HEK293 (cell line): Measurements from ENCODE around the gene CHSY1.

ENCODE experiments used
- CTCF ChIA-PET: fragments of 350-600 bp; formaldehyde crosslinking; extraction: SDS; loops from one replicate; lab custom pipeline; 2021; ENCODE audit warnings: antibody characterized with exemption; lab: Yijun Ruan, JAX
- POLR2A ChIA-PET: fragments of 300-600 bp; formaldehyde crosslinking; extraction: SDS; loops from one replicate; lab custom pipeline; 2020; ENCODE audit warnings: antibody characterized with exemption, inconsistent platforms; lab: Yijun Ruan, JAX
- H3K27ac ChIP-seq: fragments of 200-500 bp; sonication (Bioruptor generic); 2 replicates; pipeline ENCODE4 v1.5.1; 2014; ENCODE audit warnings: low read depth, low read length, control low read depth, inconsistent platforms; ENCODE audit errors: extremely low read depth
- H3K36me3 ChIP-seq, 2 experiments: fragments of 200-500 bp in 1 of 2; sonication (Bioruptor generic) in 1 of 2; 1 replicate in 1 of 2; 2 replicates in 1 of 2; pipeline ENCODE4 v1.5.1; 2014 to 2017; ENCODE audit warnings: inconsistent platforms in 2 of 2, low read length in 2 of 2; ENCODE audit not compliant: control insufficient read depth in 2 of 2, insufficient read depth in 1 of 2
- H3K4me1 ChIP-seq: fragments of 200-500 bp; sonication (Bioruptor generic); 2 replicates; pipeline ENCODE4 v1.5.1; 2014; ENCODE audit warnings: mild to moderate bottlenecking, low read length, inconsistent platforms; ENCODE audit not compliant: control insufficient read depth, insufficient read depth
- H3K4me3 ChIP-seq: 2 replicates; pipeline ENCODE4 v1.5.1; 2011; ENCODE audit warnings: low read depth, mild to moderate bottlenecking, control low read depth, low read length, moderate library complexity
- H3K9me3 ChIP-seq: fragments of 200-500 bp; sonication (Bioruptor generic); 2 replicates; pipeline ENCODE4 v1.5.1; 2014; ENCODE audit warnings: low read depth, low read length, inconsistent platforms; ENCODE audit not compliant: control insufficient read depth, insufficient read depth
- FEZF1 ChIP-seq: fragments of 450-650 bp; formaldehyde crosslinking; IDR thresholded peaks from 2 replicates; pipeline ENCODE4 v1.5.1; 2016; ENCODE audit warnings: missing biosample characterization, missing genetic modification characterization
- IKZF3 ChIP-seq: fragments of 450-650 bp; IDR thresholded peaks from 2 replicates; pipeline ENCODE4 v1.5.0; 2018; ENCODE audit warnings: missing biosample characterization, mild to moderate bottlenecking, missing genetic modification characterization, moderate library complexity
- PRDM4 ChIP-seq: fragments of 450-650 bp; formaldehyde crosslinking; IDR thresholded peaks from 2 replicates; pipeline ENCODE4 v1.5.1; 2017; ENCODE audit warnings: missing biosample characterization, missing genetic modification characterization
- SP7 ChIP-seq: fragments of 450-650 bp; formaldehyde crosslinking; IDR thresholded peaks from 2 replicates; pipeline ENCODE4 v1.5.1; 2016; ENCODE audit warnings: missing biosample characterization, missing genetic modification characterization
- YY2 ChIP-seq: fragments of 450-650 bp; formaldehyde crosslinking; IDR thresholded peaks from 2 replicates; pipeline ENCODE4 v1.5.1; 2016; ENCODE audit warnings: missing biosample characterization, missing genetic modification characterization
- ZEB2 ChIP-seq: fragments of 450-650 bp; formaldehyde crosslinking; IDR thresholded peaks from 2 replicates; pipeline ENCODE4 v1.5.1; 2016; ENCODE audit warnings: missing biosample characterization, missing genetic modification characterization
- ZNF10 ChIP-seq: fragments of 450-650 bp; formaldehyde crosslinking; IDR thresholded peaks from 2 replicates; pipeline ENCODE4 v1.5.1; 2017; ENCODE audit warnings: missing biosample characterization, missing genetic modification characterization
- ZNF155 ChIP-seq: fragments of 450-650 bp; formaldehyde crosslinking; IDR thresholded peaks from 2 replicates; pipeline ENCODE4 v1.5.1; 2016; ENCODE audit warnings: missing biosample characterization, missing genetic modification characterization
- ZNF266 ChIP-seq: fragments of 450-650 bp; formaldehyde crosslinking; IDR thresholded peaks from 2 replicates; pipeline ENCODE4 v1.5.1; 2016; ENCODE audit warnings: missing biosample characterization, missing genetic modification characterization, low read depth
- ZNF302 ChIP-seq: fragments of 450-650 bp; formaldehyde crosslinking; IDR thresholded peaks from 2 replicates; pipeline ENCODE4 v1.5.1; 2016; ENCODE audit warnings: missing biosample characterization, missing genetic modification characterization, low read depth
- ZNF529 ChIP-seq: fragments of 450-650 bp; formaldehyde crosslinking; IDR thresholded peaks from 2 replicates; pipeline ENCODE4 v1.5.1; 2017; ENCODE audit warnings: missing genetic modification characterization, missing biosample characterization; ENCODE audit not compliant: insufficient replicate concordance
- ZNF558 ChIP-seq: fragments of 450-650 bp; formaldehyde crosslinking; IDR thresholded peaks from 2 replicates; pipeline ENCODE4 v1.5.1; 2016; ENCODE audit warnings: missing biosample characterization, missing genetic modification characterization
- ZNF701 ChIP-seq: fragments of 450-650 bp; formaldehyde crosslinking; IDR thresholded peaks from 2 replicates; pipeline ENCODE4 v1.5.1; 2016; ENCODE audit warnings: missing biosample characterization, missing genetic modification characterization
- ZNF707 ChIP-seq: fragments of 450-650 bp; formaldehyde crosslinking; IDR thresholded peaks from 2 replicates; pipeline ENCODE4 v1.5.1; 2016; ENCODE audit warnings: missing biosample characterization, missing genetic modification characterization
- ZNF777 ChIP-seq: fragments of 450-650 bp; formaldehyde crosslinking; IDR thresholded peaks from 2 replicates; pipeline ENCODE4 v1.5.1; 2017; ENCODE audit warnings: missing biosample characterization, missing genetic modification characterization, borderline replicate concordance
- TF ChIP-seq, protein P1 (sequence below): fragments of 450-650 bp; IDR thresholded peaks from 2 replicates; pipeline ENCODE4 v1.5.1; 2018; ENCODE audit warnings: missing biosample characterization, missing genetic modification characterization
- TF ChIP-seq, protein P2 (sequence below): fragments of 450-650 bp; formaldehyde crosslinking; IDR thresholded peaks from 2 replicates; pipeline ENCODE4 v1.5.1; 2016; ENCODE audit warnings: missing biosample characterization, missing genetic modification characterization
- TF ChIP-seq, protein P3 (sequence below): fragments of 450-650 bp; formaldehyde crosslinking; IDR thresholded peaks from 2 replicates; pipeline ENCODE4 v1.5.1; 2016; ENCODE audit warnings: missing biosample characterization, missing genetic modification characterization
- TF ChIP-seq, protein P4 (sequence below): fragments of 450-650 bp; formaldehyde crosslinking; IDR thresholded peaks from 2 replicates; pipeline ENCODE4 v1.5.1; 2017; ENCODE audit warnings: missing biosample characterization, missing genetic modification characterization

Gene CHSY1

GRCh38 chr15:101217446-101217845 lies 34.4 kb downstream of the CHSY1 start:
- no peak overlapping the region for H3K27ac ChIP-seq
- H3K4me3 ChIP-seq = no peak overlapping the region
- H3K4me1 ChIP-seq = peaks cover 17% of the 10 kb centered on the region
- ChIA-PET POLR2A (no interaction called here), CTCF (no interaction called here)
- H3K9me3 ChIP-seq = no peaks in the 10 kb centered on the region
- TF ChIP-seq IKZF3 (tag by site-specific recombination) (no peak), ZNF701 (tag by site-specific recombination) (no peak), ZNF155 (no peak), ZNF777 (tag by site-specific recombination) (no peak), ZNF266 (no peak), ZNF10 (no peak), PRDM4 (tag by site-specific recombination) (no peak), ZNF558 (tag by site-specific recombination) (no peak), YY2 (tag by site-specific recombination) (no peak), ZNF302 (tag by site-specific recombination) (no peak), ZNF707 (tag by site-specific recombination) (no peak), ZNF529 (tag by site-specific recombination) (no peak), SP7 (tag by site-specific recombination) (no peak), FEZF1 (tag by site-specific recombination) (no peak), ZEB2 (tag by site-specific recombination) (no peak)
- TF ChIP-seq, protein P1, sequence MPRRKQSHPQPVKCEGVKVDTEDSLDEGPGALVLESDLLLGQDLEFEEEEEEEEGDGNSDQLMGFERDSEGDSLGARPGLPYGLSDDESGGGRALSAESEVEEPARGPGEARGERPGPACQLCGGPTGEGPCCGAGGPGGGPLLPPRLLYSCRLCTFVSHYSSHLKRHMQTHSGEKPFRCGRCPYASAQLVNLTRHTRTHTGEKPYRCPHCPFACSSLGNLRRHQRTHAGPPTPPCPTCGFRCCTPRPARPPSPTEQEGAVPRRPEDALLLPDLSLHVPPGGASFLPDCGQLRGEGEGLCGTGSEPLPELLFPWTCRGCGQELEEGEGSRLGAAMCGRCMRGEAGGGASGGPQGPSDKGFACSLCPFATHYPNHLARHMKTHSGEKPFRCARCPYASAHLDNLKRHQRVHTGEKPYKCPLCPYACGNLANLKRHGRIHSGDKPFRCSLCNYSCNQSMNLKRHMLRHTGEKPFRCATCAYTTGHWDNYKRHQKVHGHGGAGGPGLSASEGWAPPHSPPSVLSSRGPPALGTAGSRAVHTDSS (tag by site-specific recombination) = no peak
- TF ChIP-seq, protein P2, sequence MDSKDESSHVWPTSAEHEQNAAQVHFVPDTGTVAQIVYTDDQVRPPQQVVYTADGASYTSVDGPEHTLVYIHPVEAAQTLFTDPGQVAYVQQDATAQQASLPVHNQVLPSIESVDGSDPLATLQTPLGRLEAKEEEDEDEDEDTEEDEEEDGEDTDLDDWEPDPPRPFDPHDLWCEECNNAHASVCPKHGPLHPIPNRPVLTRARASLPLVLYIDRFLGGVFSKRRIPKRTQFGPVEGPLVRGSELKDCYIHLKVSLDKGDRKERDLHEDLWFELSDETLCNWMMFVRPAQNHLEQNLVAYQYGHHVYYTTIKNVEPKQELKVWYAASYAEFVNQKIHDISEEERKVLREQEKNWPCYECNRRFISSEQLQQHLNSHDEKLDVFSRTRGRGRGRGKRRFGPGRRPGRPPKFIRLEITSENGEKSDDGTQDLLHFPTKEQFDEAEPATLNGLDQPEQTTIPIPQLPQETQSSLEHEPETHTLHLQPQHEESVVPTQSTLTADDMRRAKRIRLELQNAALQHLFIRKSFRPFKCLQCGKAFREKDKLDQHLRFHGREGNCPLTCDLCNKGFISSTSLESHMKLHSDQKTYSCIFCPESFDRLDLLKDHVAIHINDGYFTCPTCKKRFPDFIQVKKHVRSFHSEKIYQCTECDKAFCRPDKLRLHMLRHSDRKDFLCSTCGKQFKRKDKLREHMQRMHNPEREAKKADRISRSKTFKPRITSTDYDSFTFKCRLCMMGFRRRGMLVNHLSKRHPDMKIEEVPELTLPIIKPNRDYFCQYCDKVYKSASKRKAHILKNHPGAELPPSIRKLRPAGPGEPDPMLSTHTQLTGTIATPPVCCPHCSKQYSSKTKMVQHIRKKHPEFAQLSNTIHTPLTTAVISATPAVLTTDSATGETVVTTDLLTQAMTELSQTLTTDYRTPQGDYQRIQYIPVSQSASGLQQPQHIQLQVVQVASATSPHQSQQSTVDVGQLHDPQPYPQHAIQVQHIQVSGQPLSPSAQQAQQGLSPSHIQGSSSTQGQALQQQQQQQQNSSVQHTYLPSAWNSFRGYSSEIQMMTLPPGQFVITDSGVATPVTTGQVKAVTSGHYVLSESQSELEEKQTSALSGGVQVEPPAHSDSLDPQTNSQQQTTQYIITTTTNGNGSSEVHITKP (tag by site-specific recombination) = no peak
- TF ChIP-seq, protein P3, sequence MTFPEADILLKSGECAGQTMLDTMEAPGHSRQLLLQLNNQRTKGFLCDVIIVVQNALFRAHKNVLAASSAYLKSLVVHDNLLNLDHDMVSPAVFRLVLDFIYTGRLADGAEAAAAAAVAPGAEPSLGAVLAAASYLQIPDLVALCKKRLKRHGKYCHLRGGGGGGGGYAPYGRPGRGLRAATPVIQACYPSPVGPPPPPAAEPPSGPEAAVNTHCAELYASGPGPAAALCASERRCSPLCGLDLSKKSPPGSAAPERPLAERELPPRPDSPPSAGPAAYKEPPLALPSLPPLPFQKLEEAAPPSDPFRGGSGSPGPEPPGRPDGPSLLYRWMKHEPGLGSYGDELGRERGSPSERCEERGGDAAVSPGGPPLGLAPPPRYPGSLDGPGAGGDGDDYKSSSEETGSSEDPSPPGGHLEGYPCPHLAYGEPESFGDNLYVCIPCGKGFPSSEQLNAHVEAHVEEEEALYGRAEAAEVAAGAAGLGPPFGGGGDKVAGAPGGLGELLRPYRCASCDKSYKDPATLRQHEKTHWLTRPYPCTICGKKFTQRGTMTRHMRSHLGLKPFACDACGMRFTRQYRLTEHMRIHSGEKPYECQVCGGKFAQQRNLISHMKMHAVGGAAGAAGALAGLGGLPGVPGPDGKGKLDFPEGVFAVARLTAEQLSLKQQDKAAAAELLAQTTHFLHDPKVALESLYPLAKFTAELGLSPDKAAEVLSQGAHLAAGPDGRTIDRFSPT (tag by site-specific recombination) = no peak
- TF ChIP-seq, protein P4, sequence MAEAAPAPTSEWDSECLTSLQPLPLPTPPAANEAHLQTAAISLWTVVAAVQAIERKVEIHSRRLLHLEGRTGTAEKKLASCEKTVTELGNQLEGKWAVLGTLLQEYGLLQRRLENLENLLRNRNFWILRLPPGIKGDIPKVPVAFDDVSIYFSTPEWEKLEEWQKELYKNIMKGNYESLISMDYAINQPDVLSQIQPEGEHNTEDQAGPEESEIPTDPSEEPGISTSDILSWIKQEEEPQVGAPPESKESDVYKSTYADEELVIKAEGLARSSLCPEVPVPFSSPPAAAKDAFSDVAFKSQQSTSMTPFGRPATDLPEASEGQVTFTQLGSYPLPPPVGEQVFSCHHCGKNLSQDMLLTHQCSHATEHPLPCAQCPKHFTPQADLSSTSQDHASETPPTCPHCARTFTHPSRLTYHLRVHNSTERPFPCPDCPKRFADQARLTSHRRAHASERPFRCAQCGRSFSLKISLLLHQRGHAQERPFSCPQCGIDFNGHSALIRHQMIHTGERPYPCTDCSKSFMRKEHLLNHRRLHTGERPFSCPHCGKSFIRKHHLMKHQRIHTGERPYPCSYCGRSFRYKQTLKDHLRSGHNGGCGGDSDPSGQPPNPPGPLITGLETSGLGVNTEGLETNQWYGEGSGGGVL (tag by site-specific recombination) = no peak
- H3K36me3 ChIP-seq = peaks cover 0 to 5% of the 10 kb centered on the region in 2 experiments; a peak in 2 of 3 replicates
